NCI-H2196 treated with DMSO at 0.1 percent for 48 hours (cell line): Measurements from ENCODE around the gene CHCT1.
"Not testable (repeated sequence)": the region's sequence is repeated elsewhere in the genome, so short reads cannot be mapped to it uniquely, and the experiment has no call there.

Experiments
- DNase-seq: peaks from one replicate; lab custom pipeline; 2025; ENCODE audit not compliant: unreplicated experiment; lab: John Stamatoyannopoulos, UW

Gene CHCT1

DNA sequence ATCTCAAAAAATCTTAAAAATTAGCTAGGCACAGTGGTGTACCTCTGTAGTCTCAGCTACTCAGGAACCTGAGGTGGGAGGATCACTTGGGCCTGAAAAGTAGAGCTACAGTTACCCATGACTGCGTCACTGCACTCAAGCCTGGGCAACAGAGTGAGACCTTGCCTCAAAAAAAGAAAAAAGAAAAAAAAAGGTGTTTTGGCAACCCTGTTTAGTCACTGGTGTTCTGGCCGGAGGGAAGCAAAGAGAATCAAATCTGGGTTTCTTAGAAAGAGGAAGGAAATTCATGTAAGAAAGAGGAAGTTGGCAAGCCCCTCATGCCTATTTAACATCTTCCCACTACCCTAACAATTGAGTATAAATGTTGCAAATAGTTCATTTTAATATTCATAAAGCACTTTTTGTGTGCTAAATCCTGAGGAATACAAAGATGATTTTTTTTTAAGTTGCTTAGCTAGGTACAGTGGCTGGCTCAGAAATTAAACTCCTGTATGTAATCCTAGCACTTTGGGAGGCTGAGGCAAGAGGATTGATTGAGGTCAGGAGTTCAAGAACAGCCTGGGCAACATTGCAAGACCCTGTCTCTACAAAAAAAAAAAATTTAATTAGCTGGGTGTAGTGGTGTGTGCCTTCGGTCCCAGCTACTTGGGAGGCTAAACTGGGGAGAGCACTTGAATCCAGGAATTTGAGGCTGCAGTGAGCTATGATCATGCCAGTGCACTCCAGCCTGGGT is 23.9 kb upstream of the CHCT1 start:
- no peak for DNase-seq

DNA sequence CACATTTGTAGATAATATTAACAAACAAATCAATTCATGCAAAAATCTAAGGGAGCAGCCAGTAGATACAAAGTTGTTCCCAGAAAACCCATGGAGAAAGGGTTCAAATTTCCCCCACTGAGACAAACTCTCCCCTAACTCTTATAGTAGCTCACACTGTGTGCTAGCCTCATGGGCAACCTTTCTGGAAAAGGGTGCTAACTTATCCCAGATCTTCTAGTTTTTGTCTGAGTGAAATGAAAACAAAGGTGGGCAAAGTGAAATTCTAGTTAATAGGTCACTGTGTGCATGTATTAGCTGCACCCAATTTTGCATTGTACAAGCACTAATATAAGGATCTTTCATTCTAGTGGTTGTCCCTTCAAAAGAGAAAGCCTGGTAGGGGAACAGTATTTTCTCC is 20.5 kb upstream of the CHCT1 start:
- DNase-seq, result no peak

DNA sequence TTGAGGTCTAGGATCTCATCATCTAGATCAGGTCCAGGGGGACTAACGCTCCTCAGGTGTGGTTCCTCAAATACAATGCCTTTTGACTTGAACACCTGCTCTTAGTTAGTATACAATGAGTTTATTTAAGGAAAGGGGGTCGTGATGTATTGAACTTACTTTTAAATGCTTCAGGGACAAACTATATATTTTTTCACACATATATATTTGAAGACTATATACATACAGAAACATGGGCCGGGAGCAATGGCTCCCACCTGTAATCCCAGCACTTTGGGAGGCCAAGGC is 18.8 kb upstream of the CHCT1 start:
- DNase-seq, result no peak

DNA sequence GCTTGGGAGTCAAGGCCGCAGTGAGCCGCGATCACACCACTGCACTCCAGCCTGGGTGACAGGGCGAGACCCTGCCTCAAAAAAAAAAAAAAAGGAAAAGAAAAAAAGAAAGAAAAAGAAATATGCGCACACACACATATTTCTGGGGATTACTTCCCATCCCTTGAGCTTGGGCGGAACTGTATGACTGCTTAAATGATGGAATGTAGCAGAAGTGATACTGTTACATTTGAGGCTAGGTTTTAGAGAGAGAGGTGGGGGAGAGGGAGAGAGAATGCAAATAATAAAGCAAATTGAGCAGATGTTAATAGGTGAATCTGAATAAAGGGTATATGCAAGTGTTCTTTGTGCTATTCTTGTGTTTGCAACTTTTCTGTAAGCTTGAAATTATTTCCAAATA is 18.3 kb upstream of the CHCT1 start:
- no peak for DNase-seq

DNA sequence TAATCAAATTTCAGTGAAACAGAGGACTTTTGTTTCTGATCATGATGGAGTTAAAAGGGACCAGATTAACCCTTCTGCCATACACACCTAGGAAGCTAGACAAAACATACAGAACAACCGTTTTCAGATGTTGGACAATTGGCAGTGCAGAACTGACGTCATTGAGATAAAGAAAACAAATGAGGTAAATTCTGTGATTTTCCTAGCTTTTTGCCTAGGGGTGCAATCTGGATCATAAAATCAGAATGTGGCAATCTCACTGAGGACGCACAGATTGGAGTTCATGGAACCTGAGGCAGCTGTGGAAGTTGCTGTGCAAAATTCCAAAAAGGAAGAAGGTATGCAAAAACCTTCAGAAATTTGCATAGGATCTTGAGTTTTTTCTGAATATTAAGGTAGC is 15.4 kb upstream of the CHCT1 start:
- DNase-seq, result no peak

DNA sequence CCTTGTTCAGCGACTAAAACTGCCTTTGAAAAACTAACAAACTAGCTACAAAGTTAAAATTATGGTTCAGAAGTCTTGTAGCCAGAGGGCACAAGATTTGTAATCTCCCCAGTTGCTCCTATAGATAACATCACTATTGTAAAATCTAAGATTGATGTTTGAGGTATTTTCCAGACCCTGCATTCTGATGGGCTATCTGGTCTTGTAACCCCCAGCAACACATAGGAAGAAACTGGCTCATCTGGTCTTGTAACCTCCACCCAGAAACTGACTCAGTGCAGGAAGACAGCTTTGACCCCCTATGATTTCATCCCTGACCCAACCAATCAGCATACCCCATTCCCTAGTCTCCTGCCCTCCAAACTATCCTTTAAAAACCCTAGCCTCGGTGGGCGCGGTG is 12.3 kb upstream of the CHCT1 start:
- no peak for DNase-seq

DNA sequence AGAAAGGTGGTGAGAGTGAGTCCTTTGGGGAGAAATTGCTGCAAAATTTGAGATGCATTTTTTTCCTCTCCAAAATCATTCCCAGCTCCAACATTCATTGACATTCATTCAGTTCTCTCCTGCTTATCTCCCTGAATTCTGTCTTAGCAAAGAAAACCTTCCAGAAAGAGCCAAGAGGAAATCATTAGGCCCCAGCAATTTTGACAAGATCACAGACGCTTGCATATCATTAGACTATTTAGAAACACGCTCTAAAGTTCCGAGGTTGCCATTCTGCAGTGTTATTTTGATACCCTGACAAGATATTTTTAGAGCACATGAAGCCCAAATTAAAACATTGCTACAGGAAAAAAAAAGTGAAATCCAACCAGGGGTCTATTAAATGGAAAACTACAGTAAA is 9.6 kb upstream of the CHCT1 start:
- DNase-seq, result no peak

DNA sequence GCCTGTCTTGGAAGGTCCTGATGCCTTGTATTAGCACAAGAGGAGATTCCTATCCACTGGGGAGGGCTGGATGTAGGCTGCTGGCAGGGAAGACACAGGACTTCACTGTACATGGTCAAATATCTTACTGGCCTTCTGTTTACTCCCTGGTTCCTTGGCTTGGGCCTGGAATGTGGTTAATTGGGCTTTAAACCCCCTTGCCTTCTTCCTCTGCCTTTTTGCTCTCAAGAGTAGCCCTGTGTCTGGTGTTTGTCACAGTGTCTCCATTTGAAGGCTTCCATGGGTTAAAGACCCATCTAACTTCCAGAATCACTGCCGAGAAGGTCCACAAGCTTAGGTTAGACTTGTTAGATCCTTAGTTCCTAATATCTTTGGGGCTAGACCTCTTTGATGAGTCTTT is 7.1 kb upstream of the CHCT1 start:
- no peak for DNase-seq

DNA sequence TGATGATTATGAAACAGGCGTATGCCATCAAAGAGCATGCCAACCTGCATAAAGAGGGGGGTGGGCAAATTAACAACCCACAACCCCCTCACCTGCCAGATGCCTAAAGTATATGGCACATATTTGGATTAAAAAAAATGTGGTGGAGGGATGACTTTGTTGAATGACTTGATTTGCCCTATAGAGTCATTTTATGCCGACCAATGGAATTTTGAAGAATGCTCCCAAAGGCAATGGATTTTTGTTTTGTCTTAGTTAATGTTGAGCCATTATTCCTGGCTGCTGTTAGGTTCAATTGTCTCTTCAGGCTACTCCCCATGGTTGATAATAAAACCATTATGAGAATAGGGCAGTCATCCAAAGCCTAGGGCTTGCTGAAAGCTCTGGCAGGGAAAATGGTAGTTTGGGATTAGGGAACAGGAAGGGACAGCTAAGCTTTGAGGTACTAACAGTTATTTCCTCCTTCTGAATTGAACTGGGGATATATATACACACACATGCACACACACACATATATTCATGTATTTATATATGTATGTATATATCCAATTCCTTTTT is 5.8 kb upstream of the CHCT1 start:
- DNase-seq, result no peak

DNA sequence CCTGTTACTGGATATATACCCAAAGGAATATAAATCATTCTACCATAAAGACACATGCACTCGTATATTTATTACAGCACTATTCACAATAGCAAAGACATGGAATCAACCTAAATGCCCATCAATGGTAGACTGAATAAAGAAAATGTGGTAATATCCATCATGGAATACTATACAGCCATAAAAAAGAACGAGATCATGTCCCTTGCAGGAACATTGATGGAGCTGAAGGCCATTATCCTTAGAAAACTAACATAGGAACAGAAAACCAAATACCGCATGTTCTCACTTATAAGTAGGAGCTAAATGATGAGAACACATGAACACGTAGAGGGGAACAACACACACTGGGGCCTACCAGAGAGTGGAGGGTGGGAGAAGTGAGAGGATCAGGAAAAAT is 3.3 kb upstream of the CHCT1 start:
- DNase-seq, result not testable (repeated sequence)

DNA sequence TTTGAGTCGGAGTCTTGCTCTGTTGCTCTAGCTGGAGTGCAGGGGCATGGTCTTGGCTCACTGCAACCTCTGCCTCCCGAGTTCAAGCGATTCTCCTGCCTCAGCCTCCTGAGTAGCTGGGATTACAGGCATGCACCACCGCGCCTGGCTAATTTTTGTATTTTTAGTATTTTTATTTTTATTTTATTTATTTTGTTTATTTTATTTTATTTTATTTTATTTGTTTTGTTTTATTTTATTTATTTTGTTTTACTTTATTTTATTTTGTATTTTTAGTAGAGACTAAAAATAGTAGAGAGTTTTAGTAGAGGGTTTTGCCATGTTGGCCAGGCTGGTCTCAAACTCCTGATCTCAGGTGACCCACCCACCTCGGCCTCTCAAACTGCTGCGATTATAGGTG is 2.4 kb upstream of the CHCT1 start:
- DNase-seq, result not testable (repeated sequence)

DNA sequence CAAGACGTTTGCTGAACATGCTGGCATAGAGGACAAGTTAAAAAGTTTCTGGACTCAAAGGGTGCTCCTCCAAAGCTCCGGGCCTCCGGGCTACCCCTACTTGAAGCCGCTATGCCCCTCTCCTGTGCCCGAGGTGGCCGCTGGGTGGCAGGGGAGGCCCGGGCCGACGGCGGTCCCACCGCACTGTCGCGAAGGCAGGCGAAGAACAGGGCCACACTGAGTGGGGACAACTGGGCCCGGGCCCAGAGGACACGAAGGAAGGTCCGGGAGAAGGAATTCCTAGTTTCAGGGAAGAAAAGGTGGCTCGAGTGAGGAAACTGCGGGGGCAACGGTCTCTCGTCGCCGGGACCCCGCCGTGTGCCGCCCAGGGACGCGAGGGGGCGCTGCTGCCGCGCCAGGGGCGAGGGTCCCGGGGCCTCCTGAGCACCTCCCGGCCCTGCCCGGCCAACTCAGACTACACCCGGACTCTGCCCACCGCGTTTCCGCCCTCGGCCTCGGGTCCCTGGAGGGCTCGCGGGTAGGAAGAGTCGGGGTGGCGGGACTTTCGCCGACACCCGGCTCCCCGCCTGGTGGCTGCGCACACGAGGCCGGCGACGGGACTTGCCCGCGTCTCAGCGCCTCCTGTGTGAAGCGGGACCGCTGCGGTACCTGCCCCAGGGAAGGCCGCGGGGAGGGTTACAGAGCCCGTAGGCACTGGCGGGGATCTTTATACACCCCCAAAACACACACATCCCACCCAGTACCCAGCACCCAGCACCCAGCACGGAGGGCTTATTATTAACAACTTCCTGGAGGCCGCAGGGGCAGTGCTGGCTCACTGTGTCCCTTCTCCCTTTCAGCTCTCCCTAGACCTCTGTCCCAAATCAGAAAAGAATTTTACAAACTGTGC is 772 bp upstream of the CHCT1 start:
- no peak for DNase-seq

DNA sequence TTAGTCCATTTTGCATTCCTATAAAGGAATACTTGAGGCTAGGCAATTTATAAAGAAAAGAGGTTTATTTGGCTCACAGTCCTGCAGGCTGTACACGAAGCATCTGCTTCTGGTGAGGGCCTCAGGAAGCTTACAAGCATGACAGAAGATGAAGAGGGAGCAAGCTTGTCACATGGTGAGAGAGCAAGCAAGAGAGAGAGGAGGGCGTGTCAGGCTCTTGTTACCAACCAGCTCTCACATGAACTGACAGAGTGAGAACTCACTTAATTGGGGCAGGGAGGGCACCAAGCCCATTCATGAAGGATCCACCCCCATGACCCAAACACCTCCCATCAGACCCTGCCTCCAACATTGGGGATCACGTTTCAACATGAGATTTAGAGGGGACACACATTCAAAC is 1.6 kb downstream of the CHCT1 start:
- no peak for DNase-seq

DNA sequence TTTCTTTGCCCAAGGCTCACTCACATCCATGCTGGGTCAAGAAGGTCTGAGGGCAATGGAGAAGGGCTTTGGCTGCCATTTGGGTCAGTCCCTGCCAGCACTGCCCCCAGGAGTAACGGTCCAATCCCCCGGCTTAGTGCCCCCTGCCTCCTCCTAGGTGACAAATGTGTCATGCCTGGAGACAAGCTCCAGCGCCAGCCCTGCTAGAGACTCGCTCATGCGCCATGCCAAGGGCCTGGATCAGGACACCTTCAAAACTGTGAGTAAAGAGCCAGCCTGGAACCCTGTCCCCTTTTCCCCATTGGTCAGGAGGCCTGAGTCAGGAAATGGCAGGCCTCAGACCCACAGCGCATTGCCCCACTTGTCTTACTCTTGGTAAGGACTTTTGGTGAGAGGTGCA is 3.3 kb downstream of the CHCT1 start:
- no peak for DNase-seq

DNA sequence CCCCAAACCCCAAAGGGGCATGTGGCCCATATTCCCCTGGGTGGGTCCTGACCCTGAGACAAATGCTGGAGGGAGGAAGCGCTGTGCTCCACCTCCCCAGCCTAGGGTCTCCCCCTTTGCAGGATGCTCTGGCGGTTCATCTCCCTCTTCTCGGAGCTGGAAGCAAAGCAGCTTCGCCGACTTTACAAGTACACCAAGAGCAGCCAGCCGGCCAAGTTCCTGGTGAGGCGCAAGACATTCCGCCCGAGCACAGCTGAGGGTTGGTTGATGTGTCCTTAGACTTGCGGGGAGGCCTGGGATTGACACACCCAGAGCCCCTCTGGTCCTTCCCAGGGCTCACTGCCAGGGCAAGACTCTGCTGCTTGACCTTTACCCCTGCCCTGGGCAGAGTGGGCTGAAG is 4.3 kb downstream of the CHCT1 start:
- no peak for DNase-seq

DNA sequence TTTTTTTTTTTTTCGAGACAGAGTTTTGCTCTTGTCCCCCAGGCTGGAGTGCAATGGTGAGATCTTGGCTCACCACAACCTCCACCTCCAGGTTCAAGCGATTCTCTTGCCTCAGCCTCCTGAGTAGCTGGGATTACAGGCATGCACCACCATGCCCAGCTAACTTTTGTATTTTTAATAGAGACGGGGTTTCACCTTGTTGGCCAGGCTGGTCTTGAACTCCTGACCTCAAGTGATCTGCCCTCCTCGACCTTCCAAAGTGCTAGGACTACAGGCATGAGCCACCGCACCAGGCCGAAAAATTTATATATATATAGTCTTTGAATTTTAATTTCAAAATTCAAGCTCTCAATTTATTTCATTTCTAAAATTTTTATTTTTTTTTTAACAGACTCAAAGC is 6.2 kb downstream of the CHCT1 start:
- DNase-seq, result not testable (repeated sequence)

DNA sequence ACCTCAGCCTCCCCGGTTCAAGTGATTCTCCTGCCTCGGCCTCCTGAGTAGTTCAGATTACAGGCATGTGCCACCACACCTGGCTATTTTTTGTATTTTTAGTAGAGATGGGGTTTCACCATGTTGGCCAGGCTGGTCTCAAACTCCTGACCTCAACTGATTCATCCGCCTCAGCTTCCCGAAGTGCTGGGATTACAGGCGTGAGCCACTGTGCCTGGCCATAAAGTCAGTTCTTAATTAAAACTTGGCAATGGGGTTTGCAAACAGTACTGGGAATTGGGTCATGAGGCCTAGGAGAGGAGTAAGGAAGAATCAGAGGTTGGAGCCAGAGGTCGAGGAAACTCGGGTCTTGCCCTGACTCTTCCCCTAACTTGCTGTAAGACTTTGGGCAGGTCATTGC is 8.3 kb downstream of the CHCT1 start:
- not testable (repeated sequence) for DNase-seq

DNA sequence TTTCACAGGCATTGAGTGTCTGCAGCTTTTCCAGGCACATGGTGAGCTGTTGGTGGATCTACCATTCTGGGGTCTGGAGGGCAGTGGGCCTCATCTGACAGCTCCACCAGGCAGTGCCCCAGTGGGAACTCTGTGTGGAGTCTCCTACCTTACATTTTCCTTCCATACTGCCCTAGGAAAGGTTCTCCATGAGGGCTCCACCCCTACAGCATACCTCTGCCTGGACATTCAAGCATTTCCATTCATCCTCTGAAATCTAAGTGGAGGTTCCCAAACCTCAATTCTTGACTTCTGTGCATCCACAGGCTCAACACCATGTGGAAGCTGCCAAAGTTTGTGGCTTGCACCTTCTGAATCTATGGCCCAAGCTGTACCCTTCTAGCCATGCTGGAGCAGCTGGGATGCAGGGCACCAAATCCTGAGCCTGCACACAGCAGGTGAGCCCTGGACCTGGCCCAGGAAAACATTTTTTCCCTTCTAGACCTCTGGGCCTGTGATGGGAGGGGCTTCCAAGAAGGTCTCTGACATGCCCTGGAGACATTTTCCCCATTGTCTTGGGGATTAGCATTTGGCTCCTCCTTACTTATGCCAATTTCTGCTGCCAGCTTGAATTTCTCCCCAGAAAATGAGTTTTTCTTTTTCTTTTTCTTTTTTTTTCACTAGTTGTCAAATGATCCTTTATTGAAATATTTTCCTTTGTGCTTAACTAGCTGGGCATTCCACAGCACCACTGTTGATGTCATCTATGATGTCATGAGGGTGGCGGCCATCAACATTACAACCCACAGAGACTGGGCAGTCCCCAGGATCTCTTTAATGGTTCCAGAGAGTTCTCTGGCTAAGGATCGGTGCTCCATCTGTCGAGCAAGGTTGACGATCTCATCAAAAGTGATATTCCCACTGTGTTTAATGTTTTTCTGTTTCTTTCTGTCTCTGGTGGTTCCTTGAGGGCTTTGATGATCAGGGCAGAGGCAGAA is 11.0 kb downstream of the CHCT1 start:
- DNase-seq, result not testable (repeated sequence)

DNA sequence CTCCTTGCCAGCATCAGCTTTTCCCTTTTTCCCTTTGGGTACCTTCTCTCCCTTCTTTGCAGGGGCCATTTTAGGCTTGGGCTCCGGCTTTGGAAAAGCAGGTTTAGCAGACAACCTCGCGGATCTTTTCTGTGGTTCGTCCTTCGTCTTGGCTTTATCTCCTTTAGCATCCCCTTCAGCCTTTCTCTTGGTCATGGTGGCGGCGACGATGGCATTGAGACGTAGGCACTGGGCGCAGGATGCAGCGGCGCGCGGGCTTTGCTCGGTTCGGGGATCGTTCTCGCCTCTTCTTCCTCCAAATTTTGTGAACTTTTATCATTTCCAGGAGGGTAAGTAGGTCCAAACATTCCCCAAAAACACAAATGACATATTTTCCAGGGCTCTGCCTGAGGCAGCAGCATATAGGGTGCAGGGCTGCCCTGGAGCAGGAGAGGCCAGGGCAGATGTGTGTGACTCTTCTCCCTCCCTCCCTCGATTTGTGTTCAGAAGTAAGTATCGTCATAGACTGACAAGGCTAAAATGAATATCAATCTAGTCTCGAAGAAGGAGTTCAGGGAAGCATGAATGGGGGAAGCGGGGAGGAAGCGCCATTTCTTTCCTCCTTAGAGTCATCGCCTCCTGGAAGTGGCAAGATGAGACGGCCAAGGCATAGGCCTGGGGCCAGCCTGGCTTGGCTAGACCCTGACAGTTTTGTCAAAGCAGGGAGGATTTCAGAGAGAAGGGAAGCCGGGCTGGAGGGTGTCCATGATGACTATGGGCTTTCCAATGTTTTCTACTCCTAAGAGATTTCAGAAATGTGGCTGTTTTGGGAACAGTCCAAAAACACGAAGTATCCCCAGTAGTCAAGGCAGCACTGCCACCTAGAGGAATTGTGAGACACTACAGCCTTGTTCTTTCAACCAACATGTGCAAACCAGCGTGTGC is 13.2 kb downstream of the CHCT1 start:
- peak; percentile 56 for DNase-seq

DNA sequence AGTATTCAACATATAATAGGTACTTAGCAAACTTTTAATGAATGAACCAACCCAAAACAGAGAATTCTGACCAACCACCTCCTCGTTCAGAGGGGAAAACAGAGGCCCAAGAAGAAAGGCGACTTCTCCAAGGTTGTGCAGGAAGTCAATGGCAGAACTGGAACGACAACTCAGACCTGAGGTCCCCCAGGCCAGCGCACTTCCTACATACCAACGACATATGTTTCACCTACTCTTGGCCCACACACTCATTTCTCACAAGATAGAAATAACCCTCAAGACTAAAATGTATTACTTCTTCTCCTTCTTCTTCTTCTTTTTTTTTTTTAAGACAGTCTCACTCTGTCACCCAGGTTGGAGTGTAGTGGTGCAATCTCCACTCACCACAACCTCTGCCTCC is 14.4 kb downstream of the CHCT1 start:
- no peak for DNase-seq
